Sigmoid colon (tissue), 7 donors: ENCODE results near the gene DNAJC10. TPM values are rescaled to one million over a fixed set of nuclear protein-coding genes. Genes with fewer than 3 reads are reported as not detected.
"Not testable (repeated sequence)": the region's sequence is repeated elsewhere in the genome, so short reads cannot be mapped to it uniquely, and the experiment has no call there.

Source experiments
- DNase-seq: peaks from one replicate; pipeline ENCODE4 v3.0.0-alpha.2; 2019
- H3K27ac ChIP-seq, 4 donors: fragments of 200-600 bp; sonication (generic); one replicate each; pipeline ENCODE4 v1.5.1; 2016 to 2019; ENCODE audit warnings: mild to moderate bottlenecking in 1 of 4
- H3K27me3 ChIP-seq, 3 donors: fragments of 200-600 bp; sonication (generic); one replicate each; pipeline ENCODE4 v1.5.1; 2019; ENCODE audit warnings: mild to moderate bottlenecking in 1 of 3
- H3K36me3 ChIP-seq, 4 donors: fragments of 200-600 bp; sonication (generic); one replicate each; pipeline ENCODE4 v1.5.1; 2016 to 2019
- H3K4me1 ChIP-seq, 4 donors: fragments of 200-600 bp; sonication (generic); one replicate each; pipeline ENCODE4 v1.5.1; 2017 to 2019
- H3K4me3 ChIP-seq, 4 donors: fragments of 200-600 bp; sonication (generic); one replicate each; pipeline ENCODE4 v1.5.1; 2017 to 2019; ENCODE audit warnings: mild to moderate bottlenecking in 2 of 4, moderate library complexity in 1 of 4
- H3K9me3 ChIP-seq, 4 donors: fragments of 200-600 bp in 3 of 4; sonication (generic) in 3 of 4; one replicate each; pipeline versions ENCODE4 v1.5.1 to v1.6.1; 2013 to 2019
- CTCF ChIP-seq, 4 experiments: fragments of 450-650 bp in 3 of 4; fragments of 200-600 bp in 1 of 4; IDR thresholded peaks; one replicate each; pipeline ENCODE4 v1.5.1; 2016 to 2019; ENCODE audit warnings: antibody characterized with exemption in 4 of 4, mild to moderate bottlenecking in 3 of 4, moderate library complexity in 2 of 4
- EP300 ChIP-seq, 4 donors: sonication (generic); formaldehyde crosslinking; IDR thresholded peaks; one replicate each; pipeline ENCODE4 v1.6.1; 2017; ENCODE audit warnings: antibody characterized with exemption in 4 of 4
- POLR2A ChIP-seq, 2 donors: fragments of 450-650 bp; IDR thresholded peaks; one replicate each; pipeline ENCODE4 v1.6.1; 2016; ENCODE audit warnings: antibody characterized with exemption in 2 of 2, mild to moderate bottlenecking in 2 of 2, moderate library complexity in 2 of 2
- POLR2AphosphoS5 ChIP-seq, 4 donors: sonication (generic); formaldehyde crosslinking; IDR thresholded peaks; one replicate each; pipeline ENCODE4 v1.6.1; 2017; ENCODE audit warnings: antibody characterized with exemption in 4 of 4
- WGBS, 2 donors: extraction: QIAGEN DNeasy Blood & Tissue Kit; methylation state at CpG; one replicate each; pipeline ENCODE4 v1.1.7; 2013; 5-methylcytosine and 5-hydroxymethylcytosine counted together
- intact Hi-C: fragments of 100-400 bp; cut with DNase I; formaldehyde crosslinking; loops from one replicate; pipeline ENCODE4 v1.15.1; 2023
- polyA plus RNA-seq, 3 donors: library from polyadenylated mRNA; stranded (reverse); fragments of 200-250 nt; gene quantifications; one replicate each; pipeline ENCODE4 v1.2.3, GENCODE V29; 2013
- total RNA-seq, 4 donors: library from RNA; depleted of rRNA; stranded (reverse); fragments of >200 nt; gene quantifications; one replicate each; pipeline ENCODE4 v1.1.0, GENCODE V29; 2016
- donor health status: healthy with polysubstance abuse.
- donor health status: Bipolar disorder and iron deficiency.
- donor health status: healthy.

Gene DNAJC10
- total and polyA plus RNA-seq, 7 donors, result 9.0 to 50.1 (median 44.3) TPM

- Histone ChIP-seq H3K27me3 (no peaks in the 10 kb centered on the region), H3K27ac (no peak overlapping the region), H3K9me3 (no peaks in the 10 kb centered on the region), H3K4me1 (peaks cover 0 to 9% (median 8%) of the 10 kb centered on the region in 4 donors), H3K4me3 (no peak overlapping the region), H3K36me3 (peaks cover 0 to 15% (median 0%) of the 10 kb centered on the region in 4 donors)
- no peak for DNase-seq
- intact Hi-C loops, result no loop called here
- TF ChIP-seq CTCF (IDR thresholded peaks at IDR 0.05), result peak in 3 of 4 experiments; percentile 9 to 36 (median 21)
- TF ChIP-seq POLR2A (IDR thresholded peaks at IDR 0.05), result no peak
- 57 to 72% methylated on average over 7 of the region's 7 CpGs for WGBS, 2 donors
These were observed 51.5 kb downstream of the DNAJC10 start for GRCh38 chr2:182767578-182767977.

GRCh38 chr2:182768950-182769349, 52.9 kb downstream of the DNAJC10 start:
- WGBS, 2 donors, result 98 to 99% methylated on average over 2 of the region's 2 CpGs
- H3K4me1 ChIP-seq, H3K4me3 ChIP-seq, H3K9me3 ChIP-seq, intact Hi-C loops, DNase-seq, H3K27me3 ChIP-seq, H3K27ac ChIP-seq: not testable (repeated sequence)
- peaks cover 0 to 11% (median 0%) of the 10 kb centered on the region in 4 donors for H3K36me3 ChIP-seq

GRCh38 chr2:182779323-182779722, 63.3 kb downstream of the DNAJC10 start:
- TF ChIP-seq EP300 (IDR thresholded peaks at IDR 0.05), result no peak
- no peak for TF ChIP-seq POLR2A (IDR thresholded peaks at IDR 0.05)
- no peak for TF ChIP-seq POLR2AphosphoS5 (IDR thresholded peaks at IDR 0.05)
- no peak for TF ChIP-seq CTCF (IDR thresholded peaks at IDR 0.05)
- no peak overlapping the region for H3K4me3 ChIP-seq
- 98% methylated on average over 1 of the region's 1 CpG for WGBS, 2 donors
- intact Hi-C loops, result no loop called here
- H3K27me3 ChIP-seq, result no peaks in the 10 kb centered on the region
- H3K27ac ChIP-seq, result no peak overlapping the region
- DNase-seq, result no peak
- no peaks in the 10 kb centered on the region for H3K9me3 ChIP-seq
- peaks cover 0 to 41% (median 2%) of the 10 kb centered on the region in 4 donors for H3K36me3 ChIP-seq
- no peaks in the 10 kb centered on the region for H3K4me1 ChIP-seq

GRCh38 chr2:182781099-182781498, 65.0 kb downstream of the DNAJC10 start:
- H3K4me1 ChIP-seq, H3K4me3 ChIP-seq, H3K27ac ChIP-seq, H3K9me3 ChIP-seq, DNase-seq, H3K27me3 ChIP-seq, intact Hi-C loops: not testable (repeated sequence)
- peaks cover 0 to 30% (median 2%) of the 10 kb centered on the region in 4 donors for H3K36me3 ChIP-seq
- 98% methylated on average over 8 of the region's 8 CpGs for WGBS, 2 donors

GRCh38 chr2:182782686-182783085, 66.6 kb downstream of the DNAJC10 start:
- H3K27ac ChIP-seq, DNase-seq, H3K27me3 ChIP-seq, H3K4me3 ChIP-seq, H3K4me1 ChIP-seq, H3K9me3 ChIP-seq, intact Hi-C loops: not testable (repeated sequence)
- H3K36me3 ChIP-seq, result peaks cover 0 to 14% (median under 1%) of the 10 kb centered on the region in 4 donors
- 83 to 87% methylated on average over 3 of the region's 3 CpGs for WGBS, 2 donors

- no peaks in the 10 kb centered on the region for H3K4me1 ChIP-seq
- H3K9me3 ChIP-seq, result no peaks in the 10 kb centered on the region
- H3K27me3 ChIP-seq, result no peaks in the 10 kb centered on the region
- TF ChIP-seq EP300 (IDR thresholded peaks at IDR 0.05), result no peak
- no peak for TF ChIP-seq CTCF (IDR thresholded peaks at IDR 0.05)
- no peak for TF ChIP-seq POLR2AphosphoS5 (IDR thresholded peaks at IDR 0.05)
- no peak for TF ChIP-seq POLR2A (IDR thresholded peaks at IDR 0.05)
- H3K36me3 ChIP-seq, result peaks cover 0 to 5% (median 0%) of the 10 kb centered on the region in 4 donors
- no peak overlapping the region for H3K4me3 ChIP-seq
- WGBS, 2 donors, result 92 to 95% methylated on average over 4 of the region's 4 CpGs
- H3K27ac ChIP-seq, result no peak overlapping the region
- no peak for DNase-seq
- intact Hi-C loops, result loop anchor here (2.0 kb wide), 1 partner anchor 195 kb away; no protein-coding TSS in a partner anchor
These were observed 68.1 kb downstream of the DNAJC10 start for GRCh38 chr2:182784058-182784706.
